DND-41 (cell line): ENCODE data around the gene RELCH.

Experiments used
- ATAC-seq: fragments of 200-7000 bp; cut with Tn5 transposase; 3 replicates; pipeline ENCODE4 v1.9.1; 2021; ENCODE audit warnings: low read depth; ENCODE audit not compliant: insufficient read depth
- DNase-seq: peaks from one replicate; pipeline ENCODE4 v3.0.0-alpha.2; 2020
- H2AFZ ChIP-seq: 2 replicates; pipeline ENCODE4 v1.6.0; 2012; ENCODE audit warnings: low read depth, low read length
- H3K27ac ChIP-seq: 2 replicates; pipeline ENCODE4 v1.5.1; 2012; ENCODE audit warnings: low read length, inconsistent platforms
- H3K27me3 ChIP-seq: fragments of 200-600 bp; sonication (generic); 2 replicates; pipeline ENCODE4 v1.6.0; 2012; ENCODE audit warnings: low read length, mild to moderate bottlenecking, inconsistent platforms; ENCODE audit not compliant: insufficient read depth, poor library complexity
- H3K36me3 ChIP-seq: 2 replicates; pipeline ENCODE4 v1.5.1; 2012; ENCODE audit warnings: low read length, inconsistent platforms; ENCODE audit not compliant: insufficient read depth
- H3K4me1 ChIP-seq: 2 replicates; pipeline ENCODE4 v1.5.1; 2012; ENCODE audit warnings: mild to moderate bottlenecking, low read length; ENCODE audit not compliant: insufficient read depth
- H3K4me2 ChIP-seq: 2 replicates; pipeline ENCODE4 v1.6.0; 2012; ENCODE audit warnings: mild to moderate bottlenecking, moderate library complexity, low read length, inconsistent platforms; ENCODE audit not compliant: insufficient read depth
- H3K4me3 ChIP-seq, 2 experiments: fragments of 200-600 bp in 1 of 2; shearing (Covaris generic) in 1 of 2; 2 replicates each; pipeline ENCODE4 v1.5.1; 2012 to 2016; ENCODE audit warnings: inconsistent platforms in 2 of 2, low read length in 2 of 2, mild to moderate bottlenecking in 2 of 2, low read depth in 1 of 2, moderate library complexity in 1 of 2
- H3K79me2 ChIP-seq: 2 replicates; pipeline ENCODE4 v1.6.0; 2012; ENCODE audit warnings: low read length, inconsistent platforms; ENCODE audit not compliant: insufficient read depth
- H3K9ac ChIP-seq: 2 replicates; pipeline ENCODE4 v1.6.0; 2012; ENCODE audit warnings: low read depth, mild to moderate bottlenecking, inconsistent platforms, low read length, moderate library complexity
- H3K9me3 ChIP-seq: 2 replicates; pipeline ENCODE4 v1.5.1; 2012; ENCODE audit warnings: low read length, moderate library complexity, mild to moderate bottlenecking, inconsistent platforms; ENCODE audit not compliant: insufficient read depth, severe bottlenecking
- H4K20me1 ChIP-seq: 2 replicates; pipeline ENCODE4 v1.6.0; 2012; ENCODE audit warnings: low read length; ENCODE audit not compliant: insufficient read depth
- CTCF ChIP-seq: IDR thresholded peaks from 2 replicates; pipeline ENCODE4 v1.5.1; 2012; ENCODE audit warnings: borderline replicate concordance, low read length, moderate library complexity, mild to moderate bottlenecking; ENCODE audit not compliant: poor library complexity, severe bottlenecking; ENCODE audit errors: extremely low read depth
- EZH2 ChIP-seq: IDR thresholded peaks from 3 replicates; pipeline ENCODE4 v1.6.1; 2012; ENCODE audit warnings: borderline replicate concordance, low read depth, mild to moderate bottlenecking, moderate library complexity, low read length, inconsistent platforms; ENCODE audit not compliant: severe bottlenecking

The RELCH gene

GRCh38 chr18:62242955-62243354, 55.9 kb downstream of the RELCH start:
- H3K36me3 ChIP-seq = peaks cover 24% of the 10 kb centered on the region; the same call in 1 of the 2 replicates
- no peaks in the 10 kb centered on the region for H3K79me2 ChIP-seq
- DNase-seq (no peak), ATAC-seq (no peak)
- no peak overlapping the region for H2AFZ ChIP-seq
- no peaks in the 10 kb centered on the region for H3K4me1 ChIP-seq
- no peaks in the 10 kb centered on the region for H4K20me1 ChIP-seq
- H3K4me2 ChIP-seq = no peak overlapping the region
- H3K27ac ChIP-seq = no peak overlapping the region
- TF ChIP-seq EZH2 (no peak), CTCF (no peak)
- no peak overlapping the region for H3K4me3 ChIP-seq
- no peaks in the 10 kb centered on the region for H3K27me3 ChIP-seq
- no peaks in the 10 kb centered on the region for H3K9me3 ChIP-seq
- H3K9ac ChIP-seq = no peak overlapping the region

- Histone ChIP-seq H3K79me2 (no peaks in the 10 kb centered on the region), H4K20me1 (no peaks in the 10 kb centered on the region), H2AFZ (no peak overlapping the region), H3K9ac (no peak overlapping the region), H3K4me2 (no peak overlapping the region), H3K27me3 (no peaks in the 10 kb centered on the region), H3K9me3 (no peaks in the 10 kb centered on the region), H3K4me3 (no peak overlapping the region), H3K27ac (no peak overlapping the region), H3K36me3 (peaks cover 13% of the 10 kb centered on the region; the same call in 1 of the 2 replicates), H3K4me1 (no peaks in the 10 kb centered on the region)
- DNase-seq = no peak
- no peak for TF ChIP-seq EZH2
- TF ChIP-seq CTCF = no peak
- no peak for ATAC-seq
Observed at GRCh38 chr18:62245177-62245576, 58.1 kb downstream of the RELCH start.

- TF ChIP-seq CTCF (no peak), EZH2 (no peak)
- H3K79me2 ChIP-seq = no peaks in the 10 kb centered on the region
- H3K9ac ChIP-seq = no peak overlapping the region
- H2AFZ ChIP-seq = no peak overlapping the region
- H3K27me3 ChIP-seq = no peaks in the 10 kb centered on the region
- no peaks in the 10 kb centered on the region for H3K4me1 ChIP-seq
- no peak for DNase-seq
- no peak for ATAC-seq
- H3K27ac ChIP-seq = no peak overlapping the region
- H4K20me1 ChIP-seq = no peaks in the 10 kb centered on the region
- no peak overlapping the region for H3K4me2 ChIP-seq
- H3K9me3 ChIP-seq = no peaks in the 10 kb centered on the region
- H3K36me3 ChIP-seq = peaks cover 13% of the 10 kb centered on the region; the same call in 1 of the 2 replicates
- H3K4me3 ChIP-seq = no peak overlapping the region
Observed at GRCh38 chr18:62245699-62246098, 58.6 kb downstream of the RELCH start.

- Histone ChIP-seq H3K4me1 (no peaks in the 10 kb centered on the region), H3K79me2 (no peaks in the 10 kb centered on the region), H3K27me3 (no peaks in the 10 kb centered on the region), H3K36me3 (peaks cover 13% of the 10 kb centered on the region; the same call in 1 of the 2 replicates), H3K9me3 (no peaks in the 10 kb centered on the region), H4K20me1 (no peaks in the 10 kb centered on the region), H3K9ac (no peak overlapping the region), H2AFZ (no peak overlapping the region), H3K4me3 (no peak overlapping the region), H3K27ac (no peak overlapping the region), H3K4me2 (no peak overlapping the region)
- no peak for ATAC-seq
- no peak for DNase-seq
- TF ChIP-seq EZH2 (no peak), CTCF (no peak)
Observed at GRCh38 chr18:62248313-62248712, 61.3 kb downstream of the RELCH start.
